Stimulated activated CD8-positive, alpha-beta memory T cell treated with anti-CD3 and anti-CD28 coated beads, Interleukin-7, amount 100 ng/mL, for 1 hour (primary cell): ENCODE data around the gene PARD3B.

Experiments used
- DNase-seq, 2 donors: peaks; one replicate each; pipeline ENCODE4 v3.0.0-alpha.2; 2020; ENCODE audit warnings: low read depth in 2 of 2

PARD3B gene

GRCh38 chr2:205128726-205129125, 583.5 kb downstream of the PARD3B start:
- DNase-seq, result no peak

GRCh38 chr2:205129531-205129930, 584.3 kb downstream of the PARD3B start:
- DNase-seq, result no peak

- DNase-seq, result no peak
These were observed 585.0 kb downstream of the PARD3B start for GRCh38 chr2:205130111-205130829.

- no peak for DNase-seq
These were observed 588.3 kb downstream of the PARD3B start for GRCh38 chr2:205133544-205133943.

- DNase-seq, result no peak
These were observed 593.5 kb downstream of the PARD3B start for GRCh38 chr2:205138735-205139134.

GRCh38 chr2:205139822-205140463, 594.7 kb downstream of the PARD3B start:
- DNase-seq, result no peak

- no peak for DNase-seq
These were observed 596.1 kb downstream of the PARD3B start for GRCh38 chr2:205141381-205141780.

- DNase-seq, result no peak
These were observed 600.6 kb downstream of the PARD3B start for GRCh38 chr2:205145888-205146287.

- no peak for DNase-seq
These were observed 603.5 kb downstream of the PARD3B start for GRCh38 chr2:205148755-205149154.

- DNase-seq, result no peak
These were observed 611.2 kb downstream of the PARD3B start for GRCh38 chr2:205156457-205156856.

GRCh38 chr2:205158404-205158803, 613.1 kb downstream of the PARD3B start:
- no peak for DNase-seq

GRCh38 chr2:205161156-205161839, 616.0 kb downstream of the PARD3B start:
- no peak for DNase-seq

GRCh38 chr2:205166745-205167144, 621.5 kb downstream of the PARD3B start:
- no peak for DNase-seq

- DNase-seq, result no peak
These were observed 623.7 kb downstream of the PARD3B start for GRCh38 chr2:205169012-205169411.

GRCh38 chr2:205169464-205169863, 624.2 kb downstream of the PARD3B start:
- DNase-seq, result no peak

GRCh38 chr2:205170399-205170798, 625.1 kb downstream of the PARD3B start:
- DNase-seq, result no peak

GRCh38 chr2:205171261-205171940, 626.1 kb downstream of the PARD3B start:
- DNase-seq, result no peak

GRCh38 chr2:205175831-205176230, 630.6 kb downstream of the PARD3B start:
- DNase-seq, result no peak

- DNase-seq, result no peak
These were observed 631.3 kb downstream of the PARD3B start for GRCh38 chr2:205176546-205176945.

- no peak for DNase-seq
These were observed 632.3 kb downstream of the PARD3B start for GRCh38 chr2:205177546-205177945.

- DNase-seq, result no peak
These were observed 635.5 kb downstream of the PARD3B start for GRCh38 chr2:205180730-205181129.

- no peak for DNase-seq
These were observed 642.5 kb downstream of the PARD3B start for GRCh38 chr2:205187731-205188130.
